ENCODE measurements around the gene TPSAB1.

GRCh38 chr16:1260101-1260680 is 19.7 kb downstream of the TPSAB1 start:
- TF ChIP-seq, protein P1, sequence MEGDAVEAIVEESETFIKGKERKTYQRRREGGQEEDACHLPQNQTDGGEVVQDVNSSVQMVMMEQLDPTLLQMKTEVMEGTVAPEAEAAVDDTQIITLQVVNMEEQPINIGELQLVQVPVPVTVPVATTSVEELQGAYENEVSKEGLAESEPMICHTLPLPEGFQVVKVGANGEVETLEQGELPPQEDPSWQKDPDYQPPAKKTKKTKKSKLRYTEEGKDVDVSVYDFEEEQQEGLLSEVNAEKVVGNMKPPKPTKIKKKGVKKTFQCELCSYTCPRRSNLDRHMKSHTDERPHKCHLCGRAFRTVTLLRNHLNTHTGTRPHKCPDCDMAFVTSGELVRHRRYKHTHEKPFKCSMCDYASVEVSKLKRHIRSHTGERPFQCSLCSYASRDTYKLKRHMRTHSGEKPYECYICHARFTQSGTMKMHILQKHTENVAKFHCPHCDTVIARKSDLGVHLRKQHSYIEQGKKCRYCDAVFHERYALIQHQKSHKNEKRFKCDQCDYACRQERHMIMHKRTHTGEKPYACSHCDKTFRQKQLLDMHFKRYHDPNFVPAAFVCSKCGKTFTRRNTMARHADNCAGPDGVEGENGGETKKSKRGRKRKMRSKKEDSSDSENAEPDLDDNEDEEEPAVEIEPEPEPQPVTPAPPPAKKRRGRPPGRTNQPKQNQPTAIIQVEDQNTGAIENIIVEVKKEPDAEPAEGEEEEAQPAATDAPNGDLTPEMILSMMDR (IDR thresholded peaks at IDR 0.05) = no peak
- TF ChIP-seq POLR2A (IDR thresholded peaks at IDR 0.05) (no peak), POLR2AphosphoS5 (IDR thresholded peaks at IDR 0.05) (no peak)
